HG03439 (cell line): ENCODE data around the gene LIN28B.
"Not testable (repeated sequence)": the region's sequence is repeated elsewhere in the genome, so short reads cannot be mapped to it uniquely, and the experiment has no call there.

Experiments used
- ATAC-seq: cut with Tn5 transposase; IDR thresholded peaks from one replicate; pipeline ENCODE4 v1.9.1; 2021; ENCODE audit warnings: mild to moderate bottlenecking, moderate library complexity; ENCODE audit not compliant: unreplicated experiment

Gene LIN28B

GRCh38 chr6:104955927-104956730 lies 778 bp upstream of the LIN28B start:
- ATAC-seq: no peak

GRCh38 chr6:104957301-104958177 lies 632 bp downstream of the LIN28B start:
- no peak for ATAC-seq

GRCh38 chr6:104958178-104959025 lies 1.5 kb downstream of the LIN28B start:
- ATAC-seq: no peak

DNA sequence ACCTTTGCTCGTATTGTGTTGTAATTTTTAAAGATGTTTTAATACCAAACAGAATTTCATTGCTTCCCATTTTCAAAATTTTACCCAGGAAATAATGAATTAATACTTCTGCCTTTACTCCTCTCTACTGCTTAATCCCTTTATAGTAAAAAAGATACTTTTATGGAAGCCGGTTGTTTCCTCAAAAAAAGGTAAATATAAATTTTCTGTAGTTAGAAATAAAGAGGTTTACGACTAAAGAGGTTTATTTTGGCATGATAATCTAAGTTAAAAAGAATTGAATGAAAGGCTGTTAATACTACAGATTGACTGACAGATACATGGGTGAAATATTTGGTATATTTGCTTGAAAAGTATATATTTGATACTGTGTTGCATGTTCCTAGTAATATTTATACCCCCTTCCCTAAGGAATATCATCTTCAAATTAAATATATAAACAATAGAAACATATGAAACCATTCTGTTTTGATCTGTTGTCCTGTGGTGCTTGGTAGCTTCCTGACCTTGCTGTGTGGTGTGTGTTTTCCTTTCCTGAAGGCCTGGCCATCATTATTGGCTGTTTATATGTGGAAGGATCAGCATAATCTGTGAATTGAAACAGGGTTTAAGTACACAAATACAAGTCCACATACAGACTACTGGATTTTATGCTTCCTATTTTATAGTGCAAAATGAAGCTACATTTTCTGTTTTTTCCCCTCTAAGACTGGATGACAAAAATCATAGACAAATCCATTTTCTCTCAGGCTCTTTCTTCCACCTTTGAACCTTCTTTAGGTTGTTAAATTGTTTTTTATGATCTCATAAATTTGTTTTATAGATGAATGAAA lies 2.3 kb downstream of the LIN28B start:
- ATAC-seq: no peak

- no peak for ATAC-seq
Measured at GRCh38 chr6:104969108-104969507, 12.2 kb downstream of the LIN28B start.

- no peak for ATAC-seq
Measured at GRCh38 chr6:104969785-104970581, 13.1 kb downstream of the LIN28B start.

- no peak for ATAC-seq
Measured at GRCh38 chr6:104973404-104973803, 16.5 kb downstream of the LIN28B start.

DNA sequence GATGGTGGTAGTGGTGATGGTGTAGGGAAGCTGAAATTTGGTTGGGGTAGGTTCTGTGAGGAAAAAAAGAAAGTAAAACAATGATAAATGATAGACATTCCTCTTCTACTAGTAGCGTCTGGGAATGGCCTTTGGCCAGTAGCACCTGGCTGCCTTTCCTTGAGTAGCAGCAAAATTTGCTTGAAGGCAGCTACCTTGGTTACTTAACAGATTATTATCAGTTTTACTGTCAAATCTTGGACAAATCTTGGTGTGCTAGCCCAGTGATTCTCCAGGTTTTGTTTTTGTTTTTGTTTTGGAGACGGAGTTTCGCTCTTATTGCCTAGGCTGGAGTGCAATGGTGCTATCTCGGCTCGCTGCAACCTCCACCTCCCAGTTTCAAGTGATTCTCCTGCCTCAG lies 26.4 kb downstream of the LIN28B start:
- no peak for ATAC-seq

GRCh38 chr6:104983776-104984175 lies 26.9 kb downstream of the LIN28B start:
- ATAC-seq: no peak

- ATAC-seq: no peak
Measured at GRCh38 chr6:104984831-104985230, 27.9 kb downstream of the LIN28B start.

DNA sequence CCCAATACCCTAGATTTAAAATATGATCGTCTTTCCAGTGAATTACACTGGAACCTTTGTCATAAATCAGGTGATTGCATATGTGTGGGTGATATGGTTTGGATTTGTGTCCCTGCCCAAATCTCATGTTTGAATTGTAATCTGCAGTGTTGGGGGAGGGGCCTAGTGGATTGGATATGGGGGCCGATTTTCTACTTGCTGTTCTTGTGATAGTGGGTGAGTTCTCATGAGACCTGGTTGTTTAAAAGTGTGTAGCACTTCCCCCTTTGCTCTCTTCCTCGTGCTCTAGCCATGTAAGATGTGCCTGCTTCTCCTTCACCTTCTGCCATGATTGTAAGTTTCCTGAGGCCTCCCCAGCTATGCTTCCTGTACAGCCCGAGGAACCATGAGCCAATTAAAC lies 29.0 kb downstream of the LIN28B start:
- ATAC-seq: not testable (repeated sequence)

- ATAC-seq: no peak
Measured at GRCh38 chr6:104986625-104987024, 29.7 kb downstream of the LIN28B start.

DNA sequence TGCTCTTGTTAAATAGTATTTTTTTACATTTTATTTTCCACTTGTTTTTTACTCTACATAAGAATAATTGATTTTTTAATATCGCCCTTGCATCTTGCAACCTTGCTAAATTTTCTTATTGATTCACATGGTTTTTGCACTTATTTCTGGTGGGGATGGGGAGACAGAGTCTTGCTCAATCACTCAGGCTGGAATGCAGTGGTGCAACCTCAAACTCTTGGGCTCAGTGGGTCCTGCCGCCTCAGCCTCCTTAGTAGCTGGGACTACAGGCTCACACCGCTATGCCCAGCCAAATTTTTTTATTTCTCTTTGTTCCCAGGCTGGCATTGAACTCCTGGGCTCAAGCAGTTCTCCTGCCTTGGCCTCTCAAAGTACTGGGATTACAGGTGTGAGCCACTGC lies 30.3 kb downstream of the LIN28B start:
- ATAC-seq: no peak

GRCh38 chr6:104990085-104990484 lies 33.2 kb downstream of the LIN28B start:
- no peak for ATAC-seq

GRCh38 chr6:104991062-104991461 lies 34.2 kb downstream of the LIN28B start:
- ATAC-seq: not testable (repeated sequence)

DNA sequence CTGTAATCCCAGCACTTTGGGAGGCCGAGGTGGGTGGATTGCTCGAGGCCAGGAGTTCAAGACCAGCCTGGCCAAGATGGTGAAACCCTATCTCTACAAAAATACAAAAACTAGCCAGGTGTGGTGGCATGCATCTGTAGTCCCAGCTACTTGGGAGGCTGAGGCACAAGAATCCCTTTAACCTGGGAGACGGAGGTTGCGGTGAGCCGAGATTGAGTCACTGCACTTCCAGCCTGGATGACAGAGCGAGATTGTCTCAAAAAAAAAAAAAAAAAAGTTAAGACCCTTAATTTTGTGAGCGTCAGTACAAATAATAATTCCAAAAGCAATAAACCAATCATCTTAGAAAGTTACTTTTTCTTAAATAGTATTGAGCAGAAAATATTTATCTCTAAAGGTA lies 36.7 kb downstream of the LIN28B start:
- ATAC-seq: not testable (repeated sequence)

- no peak for ATAC-seq
Measured at GRCh38 chr6:104995989-104996617, 39.2 kb downstream of the LIN28B start.

GRCh38 chr6:105001063-105001462 lies 44.2 kb downstream of the LIN28B start:
- ATAC-seq: no peak

DNA sequence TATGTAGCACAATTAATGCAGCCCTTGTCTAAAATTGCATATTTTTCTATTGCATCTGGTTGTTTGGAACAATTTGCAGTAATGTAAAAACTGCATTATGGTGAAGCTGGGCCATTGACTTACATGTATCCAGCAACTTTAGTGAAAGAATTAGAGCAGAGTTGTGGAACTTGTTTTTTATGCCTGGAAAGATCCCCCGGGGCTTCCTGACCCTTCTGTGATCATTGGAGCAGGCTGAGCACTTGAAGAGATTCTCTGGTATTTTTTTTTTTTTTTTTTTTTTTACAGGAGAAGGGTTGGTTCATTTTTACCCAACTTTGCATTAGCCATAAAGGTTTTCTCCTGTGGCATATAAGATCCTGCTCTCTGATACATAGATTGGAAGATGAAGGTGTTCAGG lies 45.0 kb downstream of the LIN28B start:
- no peak for ATAC-seq
